ENCODE measurements around the gene OR1E2. TPM values are rescaled to one million over a fixed set of nuclear protein-coding genes. Genes with fewer than 3 reads are reported as not detected.

Gene OR1E2
- not detected in 2 replicates for total RNA-seq

DNA sequence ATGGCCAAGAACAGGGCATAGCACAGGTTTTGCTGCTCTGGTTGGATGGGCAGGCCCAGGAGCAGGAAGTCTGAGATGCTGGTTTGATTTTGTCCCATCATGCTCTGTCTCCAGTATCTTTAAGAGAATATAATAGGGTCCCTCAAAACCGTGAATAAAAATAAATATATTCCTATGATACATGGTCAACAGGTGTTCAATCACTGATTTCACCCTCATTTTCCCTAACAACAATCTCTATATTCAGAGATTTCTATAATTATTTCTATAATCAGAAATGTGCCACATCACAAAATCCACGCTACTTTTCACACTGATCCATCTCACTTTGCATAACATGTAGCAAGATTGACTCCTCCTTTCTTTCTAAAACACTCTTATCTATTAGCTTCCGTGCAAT is at the start of gene OR1E2:
Gene OR1E2, minus strand, starts transcription at position 101 of the 400 bp plus-strand sequence. Its CDS starts 0 bp downstream, at position 101.
- TF ChIP-seq CTCF (IDR thresholded peaks at IDR 0.05; ENCODE audit: insufficient read depth, low read depth, low read length) = no peak
- H3K4me3 ChIP-seq (ENCODE audit: low read depth, low read length) = no peak within 1 kb of the TSS
- DNase-seq (ENCODE audit: low read depth) = no peak

DNA sequence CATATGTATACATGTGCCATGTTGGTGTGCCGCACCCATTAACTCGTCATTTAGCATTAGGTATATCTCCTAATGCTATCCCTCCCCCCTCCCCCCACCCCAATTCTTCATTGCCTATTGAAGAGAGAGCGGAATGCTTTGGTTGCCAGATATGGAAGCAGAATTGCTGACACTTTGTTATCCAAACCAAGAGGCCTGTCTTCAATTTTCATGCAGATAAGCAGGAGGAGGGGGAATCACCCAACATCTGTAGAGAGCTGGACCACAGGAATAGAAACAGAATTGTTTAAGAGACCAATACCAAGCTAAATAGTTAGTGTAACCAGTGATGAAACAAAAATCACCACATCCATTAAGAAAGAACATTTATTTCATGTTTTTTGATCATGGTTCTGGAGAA is 49.2 kb upstream of the OR1E2 start:
- DNase-seq (ENCODE audit: low read depth) = no peak
- no peak overlapping the region for H3K4me3 ChIP-seq (ENCODE audit: low read depth, low read length)
- TF ChIP-seq CTCF (IDR thresholded peaks at IDR 0.05; ENCODE audit: insufficient read depth, low read depth, low read length) = no peak

DNA sequence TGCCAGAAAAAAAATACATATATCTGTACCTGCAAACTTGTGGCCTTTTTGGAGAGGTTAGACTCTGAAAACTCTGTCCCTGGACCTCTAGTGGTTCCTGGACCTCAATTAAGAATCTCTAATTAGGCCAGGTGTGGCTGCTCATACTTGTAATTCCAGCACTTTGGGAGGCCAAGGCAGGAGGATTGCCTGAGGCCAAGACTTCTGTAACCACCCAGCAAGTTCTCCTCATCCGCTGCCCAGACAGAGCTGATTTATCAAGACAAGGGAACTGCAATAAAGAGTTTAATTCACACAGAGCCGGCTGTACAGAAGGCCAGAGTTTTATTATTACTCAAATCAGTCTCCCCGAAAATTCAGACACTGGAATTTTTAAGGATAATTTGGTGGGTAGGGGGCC is 46.3 kb upstream of the OR1E2 start:
- no peak for DNase-seq (ENCODE audit: low read depth)
- H3K4me3 ChIP-seq (ENCODE audit: low read depth, low read length) = no peak overlapping the region
- no peak for TF ChIP-seq CTCF (IDR thresholded peaks at IDR 0.05; ENCODE audit: insufficient read depth, low read depth, low read length)

GRCh38 chr17:3475812-3476610 is 42.4 kb upstream of the OR1E2 start, which contains the start of gene ASPA:
TSS of gene ASPA (plus strand) at chr17:3475997. CDS start at chr17:3476160, 163 bp downstream.
- peak within 1 kb of the TSS; percentile 60 for H3K4me3 ChIP-seq (ENCODE audit: low read depth, low read length)
- no peak for TF ChIP-seq CTCF (IDR thresholded peaks at IDR 0.05; ENCODE audit: insufficient read depth, low read depth, low read length)
- DNase-seq (ENCODE audit: low read depth) = peak; percentile 56

- H3K4me3 ChIP-seq (ENCODE audit: low read depth, low read length) = no peak overlapping the region
- no peak for TF ChIP-seq CTCF (IDR thresholded peaks at IDR 0.05; ENCODE audit: insufficient read depth, low read depth, low read length)
- no peak for DNase-seq (ENCODE audit: low read depth)
These were observed 41.6 kb upstream of the OR1E2 start for GRCh38 chr17:3475251-3475685.

DNA sequence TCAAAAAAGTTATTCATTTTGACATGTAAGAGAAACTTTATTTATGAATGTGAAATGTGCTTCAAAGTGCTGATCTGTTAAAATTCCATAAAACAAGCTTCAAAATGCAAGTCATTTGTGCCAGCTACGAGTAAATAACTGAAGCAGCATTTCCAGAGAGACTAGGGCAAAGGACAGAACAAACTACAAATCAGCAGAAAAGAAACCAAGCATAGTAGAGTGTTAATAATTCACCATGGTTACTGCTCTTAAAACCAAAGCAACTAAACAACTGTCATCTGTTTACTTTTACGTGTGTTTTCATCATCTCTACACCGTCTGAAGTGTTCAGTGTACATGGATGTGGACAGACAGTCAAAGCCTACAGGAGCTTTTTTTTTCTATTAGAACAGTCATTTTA is 40.6 kb upstream of the OR1E2 start:
- H3K4me3 ChIP-seq (ENCODE audit: low read depth, low read length) = no peak overlapping the region
- TF ChIP-seq CTCF (IDR thresholded peaks at IDR 0.05; ENCODE audit: insufficient read depth, low read depth, low read length) = no peak
- DNase-seq (ENCODE audit: low read depth) = peak; percentile 68
